NAMALWA (cell line): Measurements from ENCODE around the gene ABCB10.
"Not testable (repeated sequence)": the region's sequence is repeated elsewhere in the genome, so short reads cannot be mapped to it uniquely, and the experiment has no call there.

Experiments used
- DNase-seq: peaks from one replicate; pipeline ENCODE4 v3.0.0-alpha.2; 2015; ENCODE audit warnings: low spot score

ABCB10 gene

GRCh38 chr1:229535230-229535629 lies 23.3 kb downstream of the ABCB10 start:
- no peak for DNase-seq

GRCh38 chr1:229531326-229531725 lies 27.2 kb downstream of the ABCB10 start:
- DNase-seq, result no peak

GRCh38 chr1:229529639-229530038 lies 28.9 kb downstream of the ABCB10 start:
- no peak for DNase-seq

- no peak for DNase-seq
These were observed 31.8 kb downstream of the ABCB10 start for GRCh38 chr1:229526695-229527094.

- no peak for DNase-seq
These were observed 35.5 kb downstream of the ABCB10 start for GRCh38 chr1:229523052-229523451.

GRCh38 chr1:229514578-229515275 lies 43.8 kb downstream of the ABCB10 start:
- peak; percentile 85 for DNase-seq

- DNase-seq, result not testable (repeated sequence)
These were observed 46.9 kb downstream of the ABCB10 start for GRCh38 chr1:229511625-229512024.

GRCh38 chr1:229511201-229511600 lies 47.3 kb downstream of the ABCB10 start:
- DNase-seq, result not testable (repeated sequence)

GRCh38 chr1:229509576-229509975 lies 48.9 kb downstream of the ABCB10 start:
- no peak for DNase-seq

GRCh38 chr1:229508823-229509337 lies 49.6 kb downstream of the ABCB10 start:
- DNase-seq, result peak; percentile 30

GRCh38 chr1:229507951-229508822 lies 50.3 kb downstream of the ABCB10 start, which contains the start of gene NUP133:
NUP133 (minus strand) TSS chr1:229508341; CDS start chr1:229508249, 92 bp downstream.
- peak; percentile 97 for DNase-seq

GRCh38 chr1:229507502-229507901 lies 51.0 kb downstream of the ABCB10 start:
- DNase-seq, result no peak

GRCh38 chr1:229506633-229507032 lies 51.9 kb downstream of the ABCB10 start:
- no peak for DNase-seq

- no peak for DNase-seq
These were observed 62.7 kb downstream of the ABCB10 start for GRCh38 chr1:229495782-229496181.

- no peak for DNase-seq
These were observed 71.3 kb downstream of the ABCB10 start for GRCh38 chr1:229487181-229487580.

- DNase-seq, result no peak
These were observed 73.2 kb downstream of the ABCB10 start for GRCh38 chr1:229485318-229485717.

GRCh38 chr1:229482511-229482910 lies 76.0 kb downstream of the ABCB10 start:
- DNase-seq, result no peak

GRCh38 chr1:229480495-229480894 lies 78.0 kb downstream of the ABCB10 start:
- DNase-seq, result peak; percentile 21

- peak; percentile 64 for DNase-seq
These were observed 78.7 kb downstream of the ABCB10 start for GRCh38 chr1:229479660-229480399.

- peak; percentile 34 for DNase-seq
These were observed 79.7 kb downstream of the ABCB10 start for GRCh38 chr1:229478852-229479251.

GRCh38 chr1:229475859-229476258 lies 82.6 kb downstream of the ABCB10 start:
- not testable (repeated sequence) for DNase-seq

- no peak for DNase-seq
These were observed 84.0 kb downstream of the ABCB10 start for GRCh38 chr1:229474509-229474908.
